Psoas muscle (tissue), 8 donors: ENCODE measurements around the gene RAB11FIP3. TPM values are rescaled to one million over a fixed set of nuclear protein-coding genes. Genes with fewer than 3 reads are reported as not detected.

Experiments used
- ATAC-seq, 4 donors: fragments of 200-7000 bp; cut with Tn5 transposase; one replicate each; pipeline ENCODE4 v1.9.1; 2020; ENCODE audit warnings: moderate library complexity in 3 of 4, mild to moderate bottlenecking in 2 of 4
- DNase-seq, 2 donors: peaks; one replicate each; pipeline ENCODE4 v3.0.0-alpha.2; 2020
- H3K27ac ChIP-seq: fragments of 200-600 bp; one replicate; pipeline ENCODE4 v1.8.0; 2022
- H3K27me3 ChIP-seq, 3 donors: fragments of 200-600 bp in 1 of 3; one replicate each; pipeline versions ENCODE4 v1.6.1 to v1.8.0; 2013 to 2022; ENCODE audit warnings: low read length in 2 of 3, mild to moderate bottlenecking in 2 of 3, moderate library complexity in 1 of 3; ENCODE audit not compliant: insufficient read depth in 3 of 3
- H3K36me3 ChIP-seq, 2 donors: fragments of 200-600 bp in 1 of 2; one replicate each; pipeline versions ENCODE4 v1.6.1 to v1.8.0; 2013 to 2022; ENCODE audit warnings: low read depth in 1 of 2, mild to moderate bottlenecking in 1 of 2, moderate library complexity in 1 of 2; ENCODE audit not compliant: insufficient read depth in 1 of 2
- H3K4me1 ChIP-seq: fragments of 200-600 bp; one replicate; pipeline ENCODE4 v1.8.0; 2022
- H3K4me3 ChIP-seq: fragments of 200-600 bp; one replicate; pipeline ENCODE4 v1.8.0; 2022; ENCODE audit warnings: mild to moderate bottlenecking
- H3K9me3 ChIP-seq: fragments of 200-600 bp; one replicate; pipeline ENCODE4 v1.8.0; 2022
- WGBS, 3 donors: extraction: QIAGEN DNeasy Blood & Tissue Kit; methylation state at CpG; one replicate each; pipeline versions ENCODE4 v1.1.6 to v1.1.7; 2013; 5-methylcytosine and 5-hydroxymethylcytosine counted together
- intact Hi-C, 2 donors: fragments of 100-400 bp; cut with DNase I; formaldehyde crosslinking; loops; one replicate each; pipeline versions ENCODE4 v1.11.0 to v1.14.2; 2022
- polyA plus RNA-seq, 3 donors: library from polyadenylated mRNA; stranded (reverse); fragments of 200-250 nt; gene quantifications; one replicate each; pipeline ENCODE4 v1.2.3, GENCODE V29; 2013
- total RNA-seq, 4 donors: library from RNA; stranded (reverse); fragmentation: NEBNext Ultra II Directional in 2 of 4; extraction: Animal tissue kit (Norgen Biotek cat#: 25700) in 2 of 4; gene quantifications; one replicate each; pipeline versions ENCODE4 v1.2.1 to v1.2.4, GENCODE V29; 2021 to 2023
- TF ChIP-seq, protein P1 (sequence below): fragments of 200-600 bp; IDR thresholded peaks from one replicate; pipeline ENCODE4 v1.8.0; 2022; ENCODE audit warnings: antibody characterized with exemption
- donor health status: healthy with polysubstance abuse.
- donor health status: DM: no; HTN: no; CAD: no; lungs with moderate emphysema.
- donor health status: Bipolar disorder and iron deficiency.
- donor health status: healthy.
- donor health status: DM: yes; HTN: yes; CAD: no.
- donor health status: DM: no; HTN: no; CAD: no.
- donor health status: DM: no; HTN: no; CAD: no.
- donor health status: DM: yes; HTN: yes; CAD: no.

The RAB11FIP3 gene
- total and polyA plus RNA-seq, 7 donors: 20.3 to 89.5 (median 44.7) TPM

DNA sequence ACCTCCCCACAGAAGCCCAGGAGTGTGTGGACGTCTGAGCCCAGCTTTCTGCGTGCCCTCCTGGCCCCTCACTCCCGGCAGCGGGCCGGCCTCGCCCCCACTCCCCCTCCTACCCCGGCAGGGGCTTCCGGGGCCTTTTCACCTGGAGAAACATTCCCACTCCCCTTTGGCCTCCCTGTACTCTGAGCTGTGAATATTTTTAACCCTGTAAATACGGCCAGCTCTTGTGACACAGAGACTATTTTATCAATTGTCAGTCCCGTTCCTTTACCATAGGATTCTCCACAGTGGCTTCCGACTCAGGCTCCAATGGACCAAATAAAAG lies 128.8 kb downstream of the RAB11FIP3 start:
- Histone ChIP-seq H3K27me3 (peaks cover 0 to 11% (median 0%) of the 10 kb centered on the region in 3 donors), H3K4me3 (no peak overlapping the region), H3K36me3 (peaks cover 8 to 39% of the 10 kb centered on the region in 2 donors), H3K4me1 (no peaks in the 10 kb centered on the region), H3K27ac (no peak overlapping the region), H3K9me3 (no peaks in the 10 kb centered on the region)
- 88 to 94% (median 89%) methylated on average over 10 to 11 of the region's 11 CpGs for WGBS, 3 donors
- ATAC-seq (no peak), DNase-seq (no peak)
- intact Hi-C loops: no loop called here
- TF ChIP-seq, protein P1, sequence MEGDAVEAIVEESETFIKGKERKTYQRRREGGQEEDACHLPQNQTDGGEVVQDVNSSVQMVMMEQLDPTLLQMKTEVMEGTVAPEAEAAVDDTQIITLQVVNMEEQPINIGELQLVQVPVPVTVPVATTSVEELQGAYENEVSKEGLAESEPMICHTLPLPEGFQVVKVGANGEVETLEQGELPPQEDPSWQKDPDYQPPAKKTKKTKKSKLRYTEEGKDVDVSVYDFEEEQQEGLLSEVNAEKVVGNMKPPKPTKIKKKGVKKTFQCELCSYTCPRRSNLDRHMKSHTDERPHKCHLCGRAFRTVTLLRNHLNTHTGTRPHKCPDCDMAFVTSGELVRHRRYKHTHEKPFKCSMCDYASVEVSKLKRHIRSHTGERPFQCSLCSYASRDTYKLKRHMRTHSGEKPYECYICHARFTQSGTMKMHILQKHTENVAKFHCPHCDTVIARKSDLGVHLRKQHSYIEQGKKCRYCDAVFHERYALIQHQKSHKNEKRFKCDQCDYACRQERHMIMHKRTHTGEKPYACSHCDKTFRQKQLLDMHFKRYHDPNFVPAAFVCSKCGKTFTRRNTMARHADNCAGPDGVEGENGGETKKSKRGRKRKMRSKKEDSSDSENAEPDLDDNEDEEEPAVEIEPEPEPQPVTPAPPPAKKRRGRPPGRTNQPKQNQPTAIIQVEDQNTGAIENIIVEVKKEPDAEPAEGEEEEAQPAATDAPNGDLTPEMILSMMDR: no peak

DNA sequence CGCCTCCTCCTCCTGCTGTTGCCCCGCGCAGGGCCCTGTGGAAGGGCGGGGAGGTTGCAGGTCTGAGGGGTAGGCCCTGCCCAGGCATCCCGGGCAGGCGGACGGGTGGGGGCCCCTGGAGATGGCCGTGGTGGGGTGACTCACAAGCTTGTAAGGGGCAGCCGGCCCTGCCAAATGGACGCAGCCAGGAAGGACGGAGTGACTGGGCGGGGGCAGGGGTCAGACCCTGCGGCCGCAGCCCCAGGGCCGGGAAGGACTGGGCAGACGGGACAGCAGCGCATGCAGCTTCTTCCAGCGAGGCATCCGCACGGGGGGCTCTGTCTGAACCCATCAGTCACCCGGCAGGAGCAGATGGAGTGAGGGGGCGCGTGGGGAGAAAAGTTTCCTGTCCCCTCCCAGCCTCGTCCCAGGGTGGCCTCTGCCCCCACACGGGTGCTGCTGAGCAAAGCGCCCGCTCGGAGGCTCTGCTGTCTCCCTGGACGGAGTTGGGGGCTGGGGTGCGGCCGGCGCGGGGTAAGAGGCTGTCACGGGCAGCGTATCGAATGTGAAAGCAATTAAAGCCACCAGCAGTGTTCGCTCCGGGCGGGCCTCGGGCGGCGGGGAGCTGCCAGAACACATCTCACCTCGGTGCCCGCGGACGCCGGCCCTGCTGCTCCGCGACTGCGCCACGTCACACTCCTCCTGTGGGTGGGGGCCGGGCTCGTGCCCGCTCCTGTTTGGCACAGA lies 129.4 kb downstream of the RAB11FIP3 start:
- H3K4me3 ChIP-seq: no peak overlapping the region
- intact Hi-C loops: no loop called here
- H3K27ac ChIP-seq: no peak overlapping the region

DNA sequence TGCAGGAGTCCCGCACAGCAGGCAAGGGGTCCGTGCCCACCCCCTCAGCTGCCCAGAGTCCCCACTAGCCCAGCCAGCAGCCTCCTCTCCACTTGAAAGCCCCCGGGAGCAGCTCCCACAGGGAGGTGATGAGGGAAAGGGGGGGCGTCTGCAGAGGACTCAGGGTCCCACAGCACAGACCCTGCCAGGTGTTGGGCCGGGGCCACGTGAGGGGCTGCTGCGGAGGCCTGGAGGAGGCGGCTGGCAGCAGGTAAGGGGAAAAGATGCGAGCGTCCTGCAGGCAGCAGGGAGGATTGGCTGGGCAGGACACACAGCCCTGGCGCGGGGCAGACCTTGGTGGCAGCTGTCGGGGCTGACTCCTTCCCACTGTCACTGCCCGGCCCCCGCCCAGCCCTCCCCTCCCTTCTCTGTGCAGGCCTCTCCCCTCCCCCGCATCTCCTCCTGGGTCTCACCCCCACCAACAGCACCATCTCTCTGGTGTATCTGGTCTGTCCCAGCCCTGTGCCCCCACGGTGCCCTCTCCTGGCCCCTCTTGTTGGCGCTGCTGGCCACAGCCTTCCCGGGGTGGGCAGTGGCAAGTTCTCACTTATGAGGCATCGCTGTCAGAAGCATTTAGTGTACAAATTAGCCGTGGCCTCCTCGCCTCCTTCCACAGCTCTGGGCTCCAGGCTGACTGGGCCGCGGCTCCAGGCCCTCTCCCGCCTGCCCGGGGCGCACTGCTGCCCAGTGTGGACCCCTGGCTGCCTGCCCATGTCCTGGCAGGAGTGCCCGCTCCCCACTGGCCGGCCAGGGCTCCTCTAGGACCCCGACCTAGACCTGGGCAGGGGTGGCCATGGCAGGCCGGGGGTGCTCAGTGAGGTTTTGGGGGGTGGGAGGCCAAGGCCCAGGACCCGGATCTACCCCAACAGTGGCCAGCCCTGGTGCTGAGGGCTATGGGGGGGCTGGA lies 130.4 kb downstream of the RAB11FIP3 start:
- intact Hi-C loops: no loop called here
- peak; percentile 7 to 32 (median 20) for ATAC-seq

More for the DNA sequence above, 129.4 kb downstream of the RAB11FIP3 start:
- Histone ChIP-seq H3K27me3 (peaks cover 0 to 17% (median 3%) of the 10 kb centered on the region in 3 donors), H3K36me3 (peaks cover 8 to 34% of the 10 kb centered on the region in 2 donors), H3K9me3 (no peaks in the 10 kb centered on the region), H3K4me1 (no peaks in the 10 kb centered on the region)
- WGBS, 3 donors: 49 to 64% (median 54%) methylated on average over 46 to 54 of the region's 54 CpGs
- ATAC-seq (peak in 2 of 4 donors; percentile 26 to 44), DNase-seq (peak in 1 of 2 donors; percentile 69)
- TF ChIP-seq, protein P1: no peak

DNA sequence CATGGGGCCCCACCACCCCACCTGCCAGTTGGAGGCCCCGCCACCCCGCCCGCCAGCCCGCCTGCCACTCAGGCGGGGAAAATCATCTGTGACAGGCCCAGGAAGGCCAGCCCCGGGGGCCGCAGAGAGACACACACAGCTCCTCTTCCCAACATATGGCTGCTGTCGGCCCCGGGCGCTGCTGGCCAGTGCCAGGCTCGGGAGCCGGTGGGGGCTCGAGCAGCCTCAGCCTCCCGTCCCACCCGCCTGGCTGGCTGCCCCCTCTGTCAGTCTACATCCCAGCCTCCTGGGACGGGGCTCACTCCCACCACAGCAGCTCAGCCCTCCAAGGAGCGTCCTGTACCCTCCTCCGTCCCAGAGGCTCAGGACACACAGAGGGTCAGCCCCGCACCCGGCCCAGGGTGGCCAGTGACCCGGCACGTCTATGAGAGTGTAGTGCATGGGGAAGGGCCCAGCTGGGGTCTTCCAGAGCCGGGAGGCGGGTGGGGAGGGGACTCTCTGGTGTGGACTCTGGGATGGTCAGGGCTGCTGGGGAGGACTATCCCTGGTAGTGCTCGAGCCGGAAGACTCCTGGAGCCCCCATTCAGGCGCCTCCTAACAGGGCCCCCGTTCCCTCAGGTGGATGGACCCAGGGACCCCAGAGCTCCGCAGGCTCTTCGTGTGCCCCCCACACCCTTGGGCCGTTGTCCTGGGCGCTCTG lies 131.2 kb downstream of the RAB11FIP3 start:
- TF ChIP-seq, protein P1: no peak
- intact Hi-C loops: no loop called here
- no peak overlapping the region for H3K4me3 ChIP-seq
- H3K4me1 ChIP-seq: no peaks in the 10 kb centered on the region
- H3K27me3 ChIP-seq: peaks cover 0 to 33% (median 10%) of the 10 kb centered on the region in 3 donors
- ATAC-seq (no peak), DNase-seq (no peak)
- H3K36me3 ChIP-seq: peaks cover 8 to 23% of the 10 kb centered on the region in 2 donors
- WGBS, 3 donors: 76 to 77% (median 77%) methylated on average over 23 to 32 of the region's 32 CpGs
- H3K9me3 ChIP-seq: no peaks in the 10 kb centered on the region
- H3K27ac ChIP-seq: no peak overlapping the region

More for the DNA sequence above, 130.4 kb downstream of the RAB11FIP3 start:
- peaks cover 8 to 28% of the 10 kb centered on the region in 2 donors for H3K36me3 ChIP-seq
- TF ChIP-seq, protein P1: no peak
- H3K4me1 ChIP-seq: no peaks in the 10 kb centered on the region
- WGBS, 3 donors: 42 to 58% (median 45%) methylated on average over 23 to 32 of the region's 32 CpGs
- DNase-seq: no peak
- no peaks in the 10 kb centered on the region for H3K9me3 ChIP-seq
- no peak overlapping the region for H3K27ac ChIP-seq
- no peak overlapping the region for H3K4me3 ChIP-seq
- peaks cover 0 to 24% (median 6%) of the 10 kb centered on the region in 3 donors for H3K27me3 ChIP-seq
